Measurements from ENCODE around the gene CYFIP2. TPM values are rescaled to one million over a fixed set of nuclear protein-coding genes. Genes with fewer than 3 reads are reported as not detected.
"Not testable (repeated sequence)": the region's sequence is repeated elsewhere in the genome, so short reads cannot be mapped to it uniquely, and the experiment has no call there.

The CYFIP2 gene
- total RNA-seq, 1 donor from 2014 or later = 99.9 TPM

- Histone ChIP-seq H3K36me3 (ENCODE audit: control insufficient read depth, insufficient read depth, low read length) (no peaks in the 10 kb centered on the region), H3K27me3 (ENCODE audit: control insufficient read depth, insufficient read depth, low read length) (no peaks in the 10 kb centered on the region), H3K4me3 (ENCODE audit: low read depth, low read length) (no peak overlapping the region)
- TF ChIP-seq CTCF (IDR thresholded peaks at IDR 0.05; ENCODE audit: insufficient read depth, low read length, poor library complexity, severe bottlenecking) = no peak
- DNase-seq (ENCODE audit: low read depth) = no peak
Observed at GRCh38 chr5:157236423-157236822, 29.5 kb upstream of the CYFIP2 start.

- no peak for TF ChIP-seq CTCF (IDR thresholded peaks at IDR 0.05; ENCODE audit: insufficient read depth, low read length, poor library complexity, severe bottlenecking)
- Histone ChIP-seq H3K27me3 (ENCODE audit: control insufficient read depth, insufficient read depth, low read length) (no peaks in the 10 kb centered on the region), H3K4me3 (ENCODE audit: low read depth, low read length) (no peak overlapping the region), H3K36me3 (ENCODE audit: control insufficient read depth, insufficient read depth, low read length) (no peaks in the 10 kb centered on the region)
- no peak for DNase-seq (ENCODE audit: low read depth)
Observed at GRCh38 chr5:157241483-157241882, 24.4 kb upstream of the CYFIP2 start.

- not testable (repeated sequence) for H3K4me3 ChIP-seq (ENCODE audit: low read depth, low read length); H3K36me3 ChIP-seq (ENCODE audit: control insufficient read depth, insufficient read depth, low read length); DNase-seq (ENCODE audit: low read depth); H3K27me3 ChIP-seq (ENCODE audit: control insufficient read depth, insufficient read depth, low read length)
Observed at GRCh38 chr5:157244704-157245103, 21.2 kb upstream of the CYFIP2 start.

GRCh38 chr5:157245476-157245875, 20.4 kb upstream of the CYFIP2 start:
- no peak for TF ChIP-seq CTCF (IDR thresholded peaks at IDR 0.05; ENCODE audit: insufficient read depth, low read length, poor library complexity, severe bottlenecking)
- Histone ChIP-seq H3K36me3 (ENCODE audit: control insufficient read depth, insufficient read depth, low read length) (no peaks in the 10 kb centered on the region), H3K27me3 (ENCODE audit: control insufficient read depth, insufficient read depth, low read length) (no peaks in the 10 kb centered on the region), H3K4me3 (ENCODE audit: low read depth, low read length) (no peak overlapping the region)
- no peak for DNase-seq (ENCODE audit: low read depth)

- H3K4me3 ChIP-seq (ENCODE audit: low read depth, low read length) = no peak overlapping the region
Observed at GRCh38 chr5:157245886-157246285, 20.0 kb upstream of the CYFIP2 start.

GRCh38 chr5:157247267-157247666, 18.7 kb upstream of the CYFIP2 start:
- DNase-seq (ENCODE audit: low read depth) = no peak
- Histone ChIP-seq H3K4me3 (ENCODE audit: low read depth, low read length) (no peak overlapping the region), H3K36me3 (ENCODE audit: control insufficient read depth, insufficient read depth, low read length) (no peaks in the 10 kb centered on the region), H3K27me3 (ENCODE audit: control insufficient read depth, insufficient read depth, low read length) (no peaks in the 10 kb centered on the region)
- no peak for TF ChIP-seq CTCF (IDR thresholded peaks at IDR 0.05; ENCODE audit: insufficient read depth, low read length, poor library complexity, severe bottlenecking)

More at GRCh38 chr5:157245886-157246285, 20.0 kb upstream of the CYFIP2 start:
- TF ChIP-seq CTCF (IDR thresholded peaks at IDR 0.05; ENCODE audit: insufficient read depth, low read length, poor library complexity, severe bottlenecking) = no peak
- DNase-seq (ENCODE audit: low read depth) = no peak
- H3K36me3 ChIP-seq (ENCODE audit: control insufficient read depth, insufficient read depth, low read length) = no peaks in the 10 kb centered on the region
- H3K27me3 ChIP-seq (ENCODE audit: control insufficient read depth, insufficient read depth, low read length) = no peaks in the 10 kb centered on the region
